ENCODE data around the gene SOCS3. TPM values are rescaled to one million over a fixed set of nuclear protein-coding genes. Genes with fewer than 3 reads are reported as not detected.

Gene SOCS3
- total RNA-seq, 1 donor, result 95.2 TPM

- no peak overlapping the region for H2AFZ ChIP-seq (ENCODE audit: low read length)
- H4K20me1 ChIP-seq (ENCODE audit: insufficient read depth, low read length), result no peaks in the 10 kb centered on the region
- H3K36me3 ChIP-seq (ENCODE audit: insufficient read depth, low read length), result peaks cover 7% of the 10 kb centered on the region
- peak overlapping the region; percentile 57 for H3K4me2 ChIP-seq (ENCODE audit: insufficient read depth, low read length)
- H3K4me1 ChIP-seq (ENCODE audit: insufficient read depth, low read length), result peaks cover 45% of the 10 kb centered on the region
- peaks cover 23% of the 10 kb centered on the region for H3K79me2 ChIP-seq (ENCODE audit: insufficient read depth, low read length)
- DNase-seq (ENCODE audit: insufficient read length, low spot score, missing footprints), result peak; percentile 95
- H3K27ac ChIP-seq (ENCODE audit: low read depth, low read length), result peak overlapping the region; percentile 100
- H3K4me3 ChIP-seq (ENCODE audit: insufficient read depth, low read length), result peak overlapping the region; percentile 14
- no peaks in the 10 kb centered on the region for H3K9me3 ChIP-seq (ENCODE audit: low read depth, low read length)
- no peaks in the 10 kb centered on the region for H3K27me3 ChIP-seq (ENCODE audit: insufficient read depth, low read length)
- no peak for TF ChIP-seq CTCF (IDR thresholded peaks at IDR 0.05; ENCODE audit: extremely low read depth, low read depth, low read length)
These were observed 15.7 kb upstream of the SOCS3 start for GRCh38 chr17:78375401-78376151.

- Histone ChIP-seq H3K27ac (ENCODE audit: low read depth, low read length) (peak overlapping the region; percentile 100), H3K4me2 (ENCODE audit: insufficient read depth, low read length) (peak overlapping the region; percentile 57), H3K9me3 (ENCODE audit: low read depth, low read length) (no peaks in the 10 kb centered on the region), H2AFZ (ENCODE audit: low read length) (peak overlapping the region; percentile 71), H3K4me1 (ENCODE audit: insufficient read depth, low read length) (peaks cover 39% of the 10 kb centered on the region), H3K36me3 (ENCODE audit: insufficient read depth, low read length) (no peaks in the 10 kb centered on the region), H3K79me2 (ENCODE audit: insufficient read depth, low read length) (peaks cover 15% of the 10 kb centered on the region), H3K27me3 (ENCODE audit: insufficient read depth, low read length) (no peaks in the 10 kb centered on the region), H4K20me1 (ENCODE audit: insufficient read depth, low read length) (no peaks in the 10 kb centered on the region), H3K4me3 (ENCODE audit: insufficient read depth, low read length) (peak overlapping the region; percentile 14)
- TF ChIP-seq CTCF (IDR thresholded peaks at IDR 0.05; ENCODE audit: extremely low read depth, low read depth, low read length), result no peak
- peak; percentile 96 for DNase-seq (ENCODE audit: insufficient read length, low spot score, missing footprints)
These were observed 14.9 kb upstream of the SOCS3 start for GRCh38 chr17:78374631-78375274.

DNA sequence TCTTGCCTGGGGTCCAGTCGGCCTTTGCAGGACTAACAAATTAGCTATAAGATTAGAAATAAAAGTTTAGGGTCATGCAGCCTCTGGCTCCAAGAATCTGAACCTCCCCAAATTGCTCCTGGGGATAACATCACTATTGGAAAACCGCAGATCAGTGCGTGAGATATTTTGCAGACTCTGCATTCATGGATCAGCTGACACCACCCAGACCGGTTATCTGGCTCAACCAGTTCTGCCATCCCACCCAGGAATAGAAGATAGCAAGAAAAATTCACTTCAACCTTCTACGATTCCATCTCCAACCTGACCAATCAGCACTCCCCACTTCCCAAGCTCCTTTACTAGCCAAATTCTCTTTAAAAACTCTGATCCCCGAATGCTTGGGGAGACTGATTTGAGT is 14.3 kb upstream of the SOCS3 start:
- Histone ChIP-seq H3K36me3 (ENCODE audit: insufficient read depth, low read length) (no peaks in the 10 kb centered on the region), H2AFZ (ENCODE audit: low read length) (no peak overlapping the region), H4K20me1 (ENCODE audit: insufficient read depth, low read length) (no peaks in the 10 kb centered on the region), H3K79me2 (ENCODE audit: insufficient read depth, low read length) (peaks cover 9% of the 10 kb centered on the region), H3K4me3 (ENCODE audit: insufficient read depth, low read length) (no peak overlapping the region), H3K27ac (ENCODE audit: low read depth, low read length) (peak overlapping the region; percentile 100), H3K9me3 (ENCODE audit: low read depth, low read length) (no peaks in the 10 kb centered on the region), H3K4me1 (ENCODE audit: insufficient read depth, low read length) (peaks cover 33% of the 10 kb centered on the region), H3K27me3 (ENCODE audit: insufficient read depth, low read length) (no peaks in the 10 kb centered on the region), H3K4me2 (ENCODE audit: insufficient read depth, low read length) (peak overlapping the region; percentile 57)
- DNase-seq (ENCODE audit: insufficient read length, low spot score, missing footprints), result no peak
- no peak for TF ChIP-seq CTCF (IDR thresholded peaks at IDR 0.05; ENCODE audit: extremely low read depth, low read depth, low read length)

GRCh38 chr17:78372841-78373240 is 13.0 kb upstream of the SOCS3 start:
- TF ChIP-seq CTCF (IDR thresholded peaks at IDR 0.05; ENCODE audit: extremely low read depth, low read depth, low read length), result no peak
- H3K79me2 ChIP-seq (ENCODE audit: insufficient read depth, low read length), result no peaks in the 10 kb centered on the region
- H3K27ac ChIP-seq (ENCODE audit: low read depth, low read length), result no peak overlapping the region
- peak; percentile 11 for DNase-seq (ENCODE audit: insufficient read length, low spot score, missing footprints)
- no peaks in the 10 kb centered on the region for H4K20me1 ChIP-seq (ENCODE audit: insufficient read depth, low read length)
- H3K27me3 ChIP-seq (ENCODE audit: insufficient read depth, low read length), result no peaks in the 10 kb centered on the region
- H3K36me3 ChIP-seq (ENCODE audit: insufficient read depth, low read length), result no peaks in the 10 kb centered on the region
- H2AFZ ChIP-seq (ENCODE audit: low read length), result no peak overlapping the region
- peaks cover 29% of the 10 kb centered on the region for H3K4me1 ChIP-seq (ENCODE audit: insufficient read depth, low read length)
- H3K9me3 ChIP-seq (ENCODE audit: low read depth, low read length), result no peaks in the 10 kb centered on the region
- H3K4me2 ChIP-seq (ENCODE audit: insufficient read depth, low read length), result no peak overlapping the region
- H3K4me3 ChIP-seq (ENCODE audit: insufficient read depth, low read length), result no peak overlapping the region
